Measurements from ENCODE around the gene ANKRD29.

GRCh38 chr18:23569299-23570063 is 93.2 kb downstream of the ANKRD29 start:
- TF ChIP-seq POLR2A (IDR thresholded peaks at IDR 0.05) (no peak), POLR2AphosphoS5 (IDR thresholded peaks at IDR 0.05) (no peak)

Data from stomach (tissue), 4 donors.